Central memory CD8-positive, alpha-beta T cell (primary cell): Measurements from ENCODE around the gene GAS6.
A peak's percentile ranks its signal among the peaks of the same experiment; 100 is the strongest.

Experiments used
- ATAC-seq: fragments of 150-1000 bp; cut with Tn5 transposase; replicated peaks from 2 replicates; pipeline ENCODE4 v1.10.0; 2022; ENCODE audit warnings: mild to moderate bottlenecking, moderate FRiP score, moderate number of reproducible peaks; ENCODE audit not compliant: poor library complexity, severe bottlenecking; ENCODE audit errors: extremely low read depth
- DNase-seq, 2 donors: peaks; one replicate each; pipeline ENCODE4 v3.0.0; 2021; ENCODE audit warnings: low spot score in 2 of 2
- H3K27ac Mint-ChIP-seq: one replicate; pipeline ENCODE4 v1.8.0; 2022; ENCODE audit warnings: low read depth, mild to moderate bottlenecking, moderate library complexity, mixed read lengths
- H3K27me3 Mint-ChIP-seq: one replicate; pipeline ENCODE4 v1.8.0; 2022; ENCODE audit warnings: mixed read lengths
- H3K36me3 Mint-ChIP-seq: one replicate; pipeline ENCODE4 v1.8.0; 2022; ENCODE audit warnings: mild to moderate bottlenecking, moderate library complexity, mixed read lengths; ENCODE audit not compliant: insufficient read depth
- H3K4me1 Mint-ChIP-seq: one replicate; pipeline ENCODE4 v1.8.0; 2022; ENCODE audit warnings: mixed read lengths
- H3K4me3 Mint-ChIP-seq: one replicate; pipeline ENCODE4 v1.8.0; 2022; ENCODE audit warnings: mild to moderate bottlenecking, moderate library complexity, mixed read lengths
- H3K9me3 Mint-ChIP-seq: one replicate; pipeline ENCODE4 v1.8.0; 2022; ENCODE audit warnings: mixed read lengths

The GAS6 gene

DNA sequence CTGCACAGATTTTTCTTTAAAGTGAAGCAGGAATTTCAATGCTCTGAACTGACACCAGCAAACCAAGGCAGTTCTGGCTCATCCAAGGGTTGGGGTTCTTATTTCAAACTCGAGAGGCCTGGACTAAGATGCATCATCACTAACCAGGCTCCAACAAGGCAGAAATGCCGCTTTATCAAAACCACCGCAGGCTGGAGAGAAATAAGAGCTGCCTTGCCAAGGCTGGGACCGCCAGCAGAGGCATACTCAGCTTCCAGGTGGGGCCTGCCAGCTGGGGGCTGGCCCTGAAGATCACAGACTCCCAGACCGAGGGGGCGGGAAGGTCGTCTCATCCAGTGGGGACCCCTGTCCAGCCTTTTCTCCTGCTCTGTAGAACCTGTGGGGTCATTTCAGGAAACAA, 37.4 kb upstream of the GAS6 start:
- ATAC-seq: no peak

DNA sequence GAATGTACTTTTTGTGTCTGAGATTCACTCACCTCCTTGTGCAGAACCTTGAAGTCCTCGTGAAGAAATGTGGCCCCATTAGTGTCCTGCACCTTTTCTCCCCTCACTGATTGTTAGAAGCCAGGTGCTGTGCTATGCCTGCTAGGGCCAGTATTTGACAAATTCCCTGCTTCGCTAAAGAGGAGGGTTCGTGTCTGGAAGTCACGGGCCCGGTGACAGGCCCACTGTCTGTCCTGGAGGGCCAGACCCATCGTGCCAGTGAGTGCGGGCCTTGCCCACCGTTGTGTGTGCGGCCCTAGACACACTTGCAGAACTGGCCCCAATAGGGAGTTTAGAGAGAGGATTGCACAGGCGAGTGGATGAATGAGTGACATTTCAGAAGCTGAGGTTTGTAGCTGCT, 36.8 kb upstream of the GAS6 start:
- Mint-ChIP-seq H3K36me3 (peaks cover 2% of the 10 kb centered on the region), H3K27ac (no peak overlapping the region), H3K9me3 (no peaks in the 10 kb centered on the region), H3K4me3 (no peak overlapping the region), H3K27me3 (peaks cover 29% of the 10 kb centered on the region), H3K4me1 (no peaks in the 10 kb centered on the region)
- ATAC-seq (no peak), DNase-seq (peak in 1 of 2 donors; percentile 8)

More for the DNA sequence above, 37.4 kb upstream of the GAS6 start:
- peaks cover 2% of the 10 kb centered on the region for H3K36me3 Mint-ChIP-seq
- no peak overlapping the region for H3K27ac Mint-ChIP-seq
- no peak for DNase-seq
- no peaks in the 10 kb centered on the region for H3K4me1 Mint-ChIP-seq
- H3K9me3 Mint-ChIP-seq: no peaks in the 10 kb centered on the region
- peaks cover 23% of the 10 kb centered on the region for H3K27me3 Mint-ChIP-seq
- H3K4me3 Mint-ChIP-seq: no peak overlapping the region

GRCh38 chr13:113898391-113898790, 34.5 kb upstream of the GAS6 start:
- peaks cover 2% of the 10 kb centered on the region for H3K36me3 Mint-ChIP-seq
- no peaks in the 10 kb centered on the region for H3K9me3 Mint-ChIP-seq
- no peak overlapping the region for H3K4me3 Mint-ChIP-seq
- ATAC-seq (no peak), DNase-seq (no peak)
- H3K4me1 Mint-ChIP-seq: no peaks in the 10 kb centered on the region
- H3K27ac Mint-ChIP-seq: no peak overlapping the region
- peaks cover 49% of the 10 kb centered on the region for H3K27me3 Mint-ChIP-seq

DNA sequence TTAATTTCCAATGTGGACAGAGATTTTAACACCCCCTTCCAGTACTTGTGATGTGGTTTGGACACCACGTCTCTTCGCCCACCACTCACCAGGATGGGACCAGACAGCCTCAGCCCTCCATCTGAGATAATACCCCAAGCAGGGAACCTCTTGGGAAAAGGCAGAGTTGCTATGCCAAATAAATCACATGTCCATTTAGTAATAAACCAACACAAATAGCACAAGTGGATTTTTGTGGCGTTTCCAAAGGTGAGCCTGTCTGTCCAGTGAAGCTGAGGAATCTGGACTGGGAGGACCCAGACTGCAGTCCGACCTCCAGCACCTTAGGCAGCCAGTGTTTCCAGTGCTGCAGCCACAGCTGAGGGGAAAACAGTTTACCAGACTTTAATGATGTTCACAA, 34.1 kb upstream of the GAS6 start:
- peaks cover 53% of the 10 kb centered on the region for H3K27me3 Mint-ChIP-seq
- DNase-seq (no peak), ATAC-seq (no peak)
- no peak overlapping the region for H3K4me3 Mint-ChIP-seq
- H3K36me3 Mint-ChIP-seq: peaks cover 2% of the 10 kb centered on the region
- H3K4me1 Mint-ChIP-seq: no peaks in the 10 kb centered on the region
- no peak overlapping the region for H3K27ac Mint-ChIP-seq
- no peaks in the 10 kb centered on the region for H3K9me3 Mint-ChIP-seq

GRCh38 chr13:113897161-113897560, 33.3 kb upstream of the GAS6 start:
- no peak for ATAC-seq
- Mint-ChIP-seq H3K27ac (no peak overlapping the region), H3K9me3 (no peaks in the 10 kb centered on the region), H3K27me3 (peaks cover 61% of the 10 kb centered on the region), H3K4me1 (no peaks in the 10 kb centered on the region), H3K4me3 (no peak overlapping the region), H3K36me3 (no peaks in the 10 kb centered on the region)
- no peak for DNase-seq

DNA sequence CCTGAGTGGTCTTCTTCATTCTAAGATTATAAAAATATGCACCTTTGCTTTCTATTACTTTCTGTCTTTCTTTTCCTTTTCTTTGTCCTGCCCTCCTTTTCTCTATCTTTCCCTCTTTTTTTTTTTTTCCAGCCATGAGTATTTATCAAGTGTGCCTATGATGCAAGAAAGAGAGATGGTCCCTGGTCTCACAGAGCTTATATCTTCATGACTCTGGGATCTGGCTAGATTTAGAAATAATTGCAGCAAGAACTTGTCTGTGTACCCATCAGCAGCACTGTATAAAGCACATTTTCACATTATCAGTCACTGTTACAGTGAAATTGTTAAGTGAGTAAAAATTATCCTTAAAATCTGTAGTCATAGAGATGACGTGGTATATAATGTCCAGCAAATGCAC, 31.6 kb upstream of the GAS6 start:
- DNase-seq (no peak), ATAC-seq (no peak)
- Mint-ChIP-seq H3K4me3 (no peak overlapping the region), H3K27me3 (peaks cover 62% of the 10 kb centered on the region), H3K9me3 (no peaks in the 10 kb centered on the region), H3K4me1 (no peaks in the 10 kb centered on the region), H3K36me3 (no peaks in the 10 kb centered on the region), H3K27ac (no peak overlapping the region)

DNA sequence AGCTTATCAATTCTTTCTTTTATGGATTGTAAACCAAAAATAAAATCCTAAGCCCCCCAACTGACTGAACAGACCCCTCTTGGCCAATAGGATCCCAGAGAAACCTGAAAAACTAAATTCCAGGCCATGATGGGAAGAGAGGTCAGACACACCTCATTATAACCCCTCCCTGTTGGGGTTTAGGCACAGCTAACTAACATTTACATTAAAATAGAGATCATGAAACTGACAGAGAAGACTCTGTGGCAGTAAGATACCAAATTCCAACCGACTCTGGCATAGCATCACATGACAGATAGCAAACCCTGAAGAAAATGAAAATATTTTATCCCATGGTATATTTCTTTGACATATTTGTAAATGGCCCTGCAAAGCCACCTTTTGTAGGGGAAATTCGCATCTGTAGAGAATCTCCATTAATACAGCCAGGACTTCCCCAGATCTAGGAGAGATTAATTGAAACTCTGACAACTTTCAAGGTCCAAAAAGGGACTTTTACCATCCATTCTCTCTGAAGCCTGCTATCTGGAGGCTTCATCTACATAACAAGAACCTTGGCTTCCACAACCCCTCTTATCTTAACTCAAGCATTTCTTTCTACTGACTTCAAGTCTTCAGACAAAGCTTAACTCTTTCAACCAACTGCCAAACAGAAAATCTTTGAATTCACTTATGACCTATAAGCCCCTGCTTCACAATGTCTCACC, 27.1 kb upstream of the GAS6 start:
- ATAC-seq: no peak

DNA sequence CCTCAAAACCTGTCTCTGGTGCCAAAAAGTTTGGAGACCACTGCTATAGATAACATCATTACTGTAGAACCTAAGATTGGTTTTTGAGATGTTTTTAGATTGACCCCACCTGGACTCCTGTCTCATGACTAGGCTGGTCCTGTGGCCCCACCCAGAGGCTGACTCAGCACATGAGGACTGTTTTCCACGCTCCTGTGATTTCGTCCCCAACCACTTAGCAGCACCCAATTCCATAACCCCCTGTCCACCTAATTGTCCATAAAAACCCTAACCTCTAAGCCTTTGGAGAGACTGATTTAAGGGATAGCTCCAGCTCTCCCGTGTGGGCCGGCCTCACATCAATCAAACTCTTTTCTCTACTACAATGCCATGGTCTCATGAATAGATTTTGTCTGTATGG, 25.6 kb upstream of the GAS6 start:
- ATAC-seq (no peak), DNase-seq (no peak)
- no peak overlapping the region for H3K4me3 Mint-ChIP-seq
- H3K27me3 Mint-ChIP-seq: peaks cover 58% of the 10 kb centered on the region
- H3K4me1 Mint-ChIP-seq: no peaks in the 10 kb centered on the region
- no peaks in the 10 kb centered on the region for H3K9me3 Mint-ChIP-seq
- H3K36me3 Mint-ChIP-seq: peaks cover 2% of the 10 kb centered on the region
- no peak overlapping the region for H3K27ac Mint-ChIP-seq

More for the DNA sequence above, 27.1 kb upstream of the GAS6 start:
- no peak overlapping the region for H3K27ac Mint-ChIP-seq
- H3K4me3 Mint-ChIP-seq: no peak overlapping the region
- H3K36me3 Mint-ChIP-seq: peaks cover 1% of the 10 kb centered on the region
- no peaks in the 10 kb centered on the region for H3K4me1 Mint-ChIP-seq
- H3K9me3 Mint-ChIP-seq: no peaks in the 10 kb centered on the region
- no peak for DNase-seq
- peaks cover 56% of the 10 kb centered on the region for H3K27me3 Mint-ChIP-seq

DNA sequence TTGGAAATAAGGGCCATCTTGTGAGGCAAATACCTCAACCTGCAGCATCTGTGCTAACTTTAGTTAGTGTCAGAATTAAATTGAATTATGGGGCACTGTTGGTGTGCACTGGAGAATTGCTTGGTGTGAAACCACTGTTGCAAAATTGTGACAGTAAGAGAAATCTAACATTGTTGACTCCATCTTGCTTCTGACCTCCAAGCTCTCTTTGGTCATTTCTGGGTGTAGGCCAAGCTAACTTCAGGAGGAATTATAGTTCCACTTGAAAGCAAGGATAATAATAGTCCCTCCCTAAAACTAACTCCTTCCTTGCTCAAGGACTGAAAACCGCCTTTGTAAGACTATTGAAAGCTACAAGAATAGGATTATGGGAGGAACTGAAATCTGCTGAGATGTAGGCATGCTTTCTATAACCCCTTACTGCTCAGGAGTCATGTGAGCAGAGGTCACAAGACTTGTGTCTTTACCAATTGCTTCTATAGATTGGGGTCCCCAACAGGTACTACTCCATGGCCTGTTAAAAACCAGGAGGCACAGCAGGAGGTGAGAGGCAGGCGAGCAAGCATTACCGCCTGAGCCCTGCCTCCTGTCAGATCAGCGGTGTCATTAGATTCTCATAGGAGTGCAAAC, 24.9 kb upstream of the GAS6 start:
- Mint-ChIP-seq H3K4me1 (no peaks in the 10 kb centered on the region), H3K36me3 (peaks cover 2% of the 10 kb centered on the region), H3K27ac (no peak overlapping the region), H3K9me3 (no peaks in the 10 kb centered on the region), H3K27me3 (peaks cover 51% of the 10 kb centered on the region), H3K4me3 (no peak overlapping the region)
- DNase-seq (no peak), ATAC-seq (no peak)

DNA sequence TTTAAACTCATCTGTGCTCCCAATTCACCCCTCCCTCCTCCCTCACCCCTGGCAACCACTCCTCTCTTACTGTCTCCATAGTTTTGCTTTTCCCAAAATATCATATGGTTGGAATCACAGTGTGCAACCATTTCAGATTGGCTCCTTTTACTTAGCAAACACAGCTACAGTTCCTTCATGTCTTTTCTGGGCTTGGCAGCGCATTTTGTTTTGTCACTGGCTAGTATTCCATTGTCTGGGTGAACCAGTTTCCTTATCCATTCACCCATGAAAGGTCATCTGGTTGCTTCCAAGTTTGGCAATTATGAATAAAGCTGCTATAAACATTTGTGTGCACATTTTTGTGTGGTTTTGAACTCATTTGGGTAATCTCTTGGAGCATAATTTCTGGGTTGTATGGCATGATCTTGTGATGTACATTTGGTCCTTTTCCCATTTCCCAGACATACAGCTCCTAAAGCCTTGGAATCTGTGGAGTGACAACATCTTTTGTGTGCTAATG, 23.9 kb upstream of the GAS6 start:
- Mint-ChIP-seq H3K4me1 (no peaks in the 10 kb centered on the region), H3K36me3 (peaks cover 2% of the 10 kb centered on the region), H3K27me3 (peaks cover 45% of the 10 kb centered on the region), H3K4me3 (no peak overlapping the region), H3K27ac (no peak overlapping the region), H3K9me3 (no peaks in the 10 kb centered on the region)
- no peak for DNase-seq
- ATAC-seq: no peak

GRCh38 chr13:113886561-113887112, 22.8 kb upstream of the GAS6 start:
- Mint-ChIP-seq H3K27ac (no peak overlapping the region), H3K9me3 (no peaks in the 10 kb centered on the region), H3K36me3 (peaks cover 2% of the 10 kb centered on the region), H3K4me1 (no peaks in the 10 kb centered on the region), H3K27me3 (peaks cover 49% of the 10 kb centered on the region), H3K4me3 (no peak overlapping the region)
- DNase-seq (no peak), ATAC-seq (no peak)

GRCh38 chr13:113884821-113885220, 20.9 kb upstream of the GAS6 start:
- Mint-ChIP-seq H3K27ac (no peak overlapping the region), H3K4me1 (peaks cover 6% of the 10 kb centered on the region), H3K9me3 (no peaks in the 10 kb centered on the region), H3K36me3 (peaks cover 2% of the 10 kb centered on the region), H3K4me3 (no peak overlapping the region), H3K27me3 (peaks cover 67% of the 10 kb centered on the region)
- no peak for ATAC-seq
- DNase-seq: no peak
